HG03039 (cell line): ENCODE measurements around the gene PRR5L.

ENCODE experiments used
- ATAC-seq: cut with Tn5 transposase; IDR thresholded peaks from one replicate; pipeline ENCODE4 v1.9.1; 2021; ENCODE audit warnings: mild to moderate bottlenecking, moderate library complexity; ENCODE audit not compliant: unreplicated experiment

PRR5L gene

DNA sequence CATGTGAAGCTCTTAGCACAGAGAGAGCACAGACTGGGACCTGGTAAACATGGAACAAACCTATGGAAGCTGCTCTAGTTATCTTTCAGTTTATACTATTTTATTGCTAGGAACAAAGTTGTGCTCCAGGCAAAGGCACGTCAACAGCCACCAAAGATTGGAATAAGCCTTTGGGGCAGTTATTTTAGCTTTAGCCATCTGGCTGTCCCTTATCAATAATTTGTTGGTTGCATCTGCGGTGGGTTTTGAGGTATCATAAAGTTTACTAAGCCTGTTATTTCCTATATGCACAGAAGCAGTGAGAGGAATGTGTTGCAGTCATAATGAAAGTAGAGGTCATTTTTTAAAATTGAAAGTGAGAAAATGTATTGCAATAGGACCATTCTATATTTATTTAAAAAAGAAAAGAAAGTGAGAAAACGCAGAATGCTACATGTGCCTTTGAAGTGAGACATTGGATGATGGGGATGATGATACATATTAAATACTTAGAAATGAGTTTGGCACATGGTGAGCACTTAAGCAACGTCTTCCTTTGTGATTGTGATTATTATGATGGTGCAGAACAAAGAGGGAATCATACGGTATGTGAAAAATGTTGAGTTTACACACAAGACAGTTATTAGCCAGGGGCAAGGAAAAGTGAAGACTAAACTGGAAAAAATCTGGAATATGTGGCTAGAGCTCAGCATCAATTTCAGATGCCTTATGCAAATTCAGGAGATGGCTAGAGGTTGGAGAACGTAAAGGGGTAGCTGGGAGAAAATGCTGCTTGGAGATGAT, 58.3 kb downstream of the PRR5L start:
- peak; percentile 79 for ATAC-seq

DNA sequence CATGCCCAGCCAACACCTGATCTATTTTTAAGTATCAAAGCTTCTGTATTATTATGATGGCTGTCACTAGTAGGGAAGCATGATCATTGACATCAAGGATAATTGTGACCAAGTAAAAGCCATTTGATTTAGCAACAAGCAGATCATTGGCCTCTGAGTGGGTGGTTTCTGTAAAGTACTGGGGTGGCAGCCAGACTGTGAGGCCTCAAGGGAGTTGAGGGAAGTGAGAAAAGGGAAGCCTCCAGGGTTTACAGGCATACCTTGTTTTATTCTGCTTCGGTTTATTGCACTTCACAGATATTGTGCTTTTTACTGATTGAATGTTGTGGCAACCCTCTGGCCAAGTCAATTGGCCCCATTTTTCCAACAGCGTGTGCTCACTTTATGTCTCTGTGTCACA, 60.1 kb downstream of the PRR5L start:
- peak; percentile 49 for ATAC-seq

DNA sequence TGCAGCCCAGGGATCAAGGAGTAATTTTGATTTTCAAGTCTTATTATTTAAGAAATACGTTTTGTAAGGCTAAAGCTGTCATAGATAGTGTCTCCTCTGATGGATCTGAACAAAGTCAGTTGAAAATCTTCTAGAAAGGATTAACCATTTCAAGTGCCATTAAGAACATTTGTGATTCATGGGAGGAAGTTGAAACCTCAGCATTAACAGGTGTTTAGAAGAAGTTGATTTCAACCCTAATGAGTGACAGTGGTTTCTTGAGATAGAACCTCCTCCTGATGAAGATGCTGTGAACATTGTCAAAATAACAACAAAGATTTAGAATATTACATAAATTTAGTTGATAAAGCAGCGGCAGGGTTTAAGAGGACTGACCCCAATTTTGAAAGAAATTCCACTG, 61.7 kb downstream of the PRR5L start:
- ATAC-seq, result no peak

DNA sequence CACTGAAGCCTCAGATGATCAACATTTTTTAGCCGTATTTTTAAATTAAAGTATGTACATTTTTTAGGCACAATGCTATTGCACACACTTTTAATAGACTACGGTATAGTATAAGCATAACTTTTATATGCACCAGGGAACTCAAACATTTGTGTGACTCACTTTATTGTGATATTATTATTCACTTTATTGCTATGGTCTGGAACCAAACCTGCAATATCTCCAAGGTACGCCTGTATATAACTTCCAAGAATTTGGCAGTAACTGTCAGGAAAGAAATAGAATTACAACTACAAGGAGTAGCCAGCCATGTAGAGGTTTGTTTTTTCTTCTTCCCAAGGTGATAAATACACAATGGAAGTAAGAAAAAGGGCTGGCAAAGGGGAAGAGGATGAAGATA, 62.3 kb downstream of the PRR5L start:
- no peak for ATAC-seq

DNA sequence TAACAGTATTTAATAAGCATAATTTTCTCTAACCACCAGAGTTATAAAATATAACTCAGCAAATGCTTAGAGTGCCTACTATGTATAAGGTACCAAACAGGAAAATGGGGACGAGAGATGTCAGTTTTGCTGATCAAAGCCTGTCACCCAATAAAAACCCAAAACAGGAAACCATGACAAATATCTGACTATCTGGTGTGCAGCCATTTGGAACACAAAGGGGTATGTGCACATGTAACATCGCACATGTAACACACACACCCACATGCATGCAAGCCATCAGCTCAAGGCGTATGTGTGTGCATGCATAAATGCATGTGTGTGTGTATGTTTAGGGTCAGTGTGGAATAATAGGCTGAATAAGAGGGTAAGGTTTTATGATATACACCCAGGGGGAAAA, 64.2 kb downstream of the PRR5L start:
- no peak for ATAC-seq

DNA sequence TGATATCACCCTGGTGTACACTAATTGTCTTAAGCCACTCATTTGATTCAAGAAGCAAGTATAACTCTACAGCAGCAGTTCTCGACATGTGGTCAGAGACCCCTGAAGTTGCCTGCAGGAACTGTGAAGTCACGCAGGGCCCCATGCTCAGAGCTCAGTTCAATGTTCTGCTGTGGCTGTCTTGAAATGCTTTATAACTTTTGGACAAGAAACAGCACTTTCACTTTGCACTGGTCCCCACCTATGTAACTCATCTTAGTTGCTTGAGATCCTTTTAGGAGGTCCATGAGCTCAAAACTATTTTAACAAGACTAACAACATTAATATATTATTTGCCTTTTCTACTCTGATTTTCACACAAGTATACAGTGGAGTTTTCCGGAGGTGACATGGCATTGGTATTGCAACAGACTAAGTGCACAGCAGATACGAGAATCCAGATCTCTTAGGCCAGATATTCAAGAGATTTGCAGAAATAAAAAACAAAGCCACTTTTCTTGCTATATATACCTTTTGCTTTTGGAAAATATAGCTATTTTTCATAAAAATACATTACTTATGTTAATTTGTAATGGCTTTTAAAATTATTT, 64.8 kb downstream of the PRR5L start:
- ATAC-seq, result no peak

DNA sequence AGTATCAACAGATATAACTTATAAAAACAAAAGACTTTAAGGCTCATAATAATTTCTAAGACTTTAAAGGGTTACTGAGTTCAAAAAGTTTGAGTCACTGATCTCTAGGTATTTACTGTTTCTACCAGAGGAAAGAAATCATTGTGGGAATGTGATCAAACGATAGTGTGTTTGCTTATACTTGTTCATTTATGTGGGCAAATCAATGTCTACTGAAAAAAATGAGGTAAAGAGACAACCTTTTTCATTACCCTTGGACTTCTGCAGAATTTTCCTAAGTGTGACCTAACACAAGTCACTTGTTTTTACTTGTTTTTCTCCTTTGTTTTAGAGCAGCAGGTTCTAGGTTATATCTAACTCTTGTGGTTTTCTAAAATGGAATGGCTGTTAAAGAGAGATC, 65.4 kb downstream of the PRR5L start:
- ATAC-seq, result no peak

DNA sequence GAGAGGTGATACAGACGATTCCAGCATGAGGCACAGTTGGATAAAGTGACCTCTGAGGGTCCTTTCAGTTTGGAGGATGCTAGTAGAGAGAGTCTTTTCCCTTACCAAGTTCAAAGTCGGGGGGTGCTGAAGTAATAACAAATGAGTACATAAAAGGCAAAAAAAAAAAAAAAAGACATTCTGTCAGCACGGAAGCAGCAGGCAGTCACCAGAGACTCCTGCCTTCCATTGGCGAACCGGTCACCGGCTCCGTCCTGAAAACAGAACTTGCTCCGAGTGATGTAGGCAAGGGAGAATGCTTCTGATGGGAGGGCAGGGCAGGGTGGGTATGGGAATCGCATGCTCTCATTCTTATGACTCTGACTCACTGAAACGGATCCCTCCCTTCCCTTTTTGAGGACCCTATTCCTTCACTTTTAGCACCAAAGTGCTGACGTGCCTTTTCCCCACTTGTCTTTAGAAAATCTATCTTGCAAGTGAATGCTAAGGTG, 65.9 kb downstream of the PRR5L start:
- ATAC-seq, result no peak

DNA sequence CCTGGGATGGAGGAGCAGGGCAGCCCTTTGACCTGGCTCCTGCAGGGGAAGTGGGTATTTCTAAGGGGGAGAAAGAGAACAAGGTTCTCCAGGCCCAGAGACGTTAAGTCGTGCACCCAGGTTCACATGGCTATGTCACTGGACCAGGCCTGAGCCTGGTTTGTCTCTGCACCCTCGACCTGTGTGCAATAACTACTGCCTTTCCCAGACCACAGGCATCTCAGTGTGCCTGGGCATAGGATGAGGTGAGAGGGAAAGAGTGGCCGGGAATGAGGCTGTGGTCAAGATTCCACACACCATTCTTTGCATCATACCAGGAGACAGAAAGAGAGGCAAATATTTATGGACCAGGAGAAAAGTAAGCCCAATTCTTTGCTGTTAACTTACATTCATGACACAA, 66.8 kb downstream of the PRR5L start:
- no peak for ATAC-seq

DNA sequence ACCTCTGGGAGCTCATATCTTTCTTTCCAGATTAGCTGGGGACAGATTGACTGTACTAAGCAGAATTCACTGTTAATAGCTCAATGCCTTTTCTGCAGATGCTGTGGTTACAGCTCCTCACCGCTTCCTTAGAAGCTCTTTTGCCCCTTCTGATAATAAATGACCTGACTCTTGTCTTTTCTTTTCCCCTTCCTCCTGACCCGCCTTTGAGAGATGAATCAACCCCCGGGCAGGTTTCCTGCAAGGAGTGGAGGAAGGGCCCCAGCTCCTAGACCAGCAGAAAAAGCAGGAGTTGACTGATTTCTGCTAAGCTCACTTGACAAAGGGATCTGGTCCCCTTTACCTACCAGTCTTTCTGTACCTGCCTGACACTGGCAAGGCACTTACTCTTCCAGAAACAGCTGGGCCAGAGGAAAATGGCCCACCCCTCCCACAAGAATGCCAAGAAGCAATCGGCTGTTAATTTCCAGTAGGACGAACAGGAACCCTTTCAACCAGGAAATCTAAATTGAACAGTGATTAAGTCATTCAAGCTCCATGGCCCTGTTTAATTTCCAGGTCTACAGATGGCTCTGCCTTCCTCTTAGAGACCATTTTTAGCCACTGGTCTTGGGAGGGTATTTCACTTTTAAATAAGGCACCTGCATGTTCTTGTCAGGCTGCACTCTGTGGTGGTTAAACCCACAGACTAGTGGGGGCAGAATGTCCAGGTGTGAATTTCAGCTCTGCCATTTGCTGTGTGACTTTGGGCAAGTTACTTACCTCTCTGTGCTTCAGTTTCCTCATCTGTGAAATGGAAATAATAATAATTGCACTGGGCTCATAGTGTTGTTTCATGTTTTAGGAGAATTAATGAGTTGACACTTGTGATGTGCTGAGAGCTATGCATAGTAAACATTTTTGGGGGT, 67.5 kb downstream of the PRR5L start:
- ATAC-seq, result no peak

DNA sequence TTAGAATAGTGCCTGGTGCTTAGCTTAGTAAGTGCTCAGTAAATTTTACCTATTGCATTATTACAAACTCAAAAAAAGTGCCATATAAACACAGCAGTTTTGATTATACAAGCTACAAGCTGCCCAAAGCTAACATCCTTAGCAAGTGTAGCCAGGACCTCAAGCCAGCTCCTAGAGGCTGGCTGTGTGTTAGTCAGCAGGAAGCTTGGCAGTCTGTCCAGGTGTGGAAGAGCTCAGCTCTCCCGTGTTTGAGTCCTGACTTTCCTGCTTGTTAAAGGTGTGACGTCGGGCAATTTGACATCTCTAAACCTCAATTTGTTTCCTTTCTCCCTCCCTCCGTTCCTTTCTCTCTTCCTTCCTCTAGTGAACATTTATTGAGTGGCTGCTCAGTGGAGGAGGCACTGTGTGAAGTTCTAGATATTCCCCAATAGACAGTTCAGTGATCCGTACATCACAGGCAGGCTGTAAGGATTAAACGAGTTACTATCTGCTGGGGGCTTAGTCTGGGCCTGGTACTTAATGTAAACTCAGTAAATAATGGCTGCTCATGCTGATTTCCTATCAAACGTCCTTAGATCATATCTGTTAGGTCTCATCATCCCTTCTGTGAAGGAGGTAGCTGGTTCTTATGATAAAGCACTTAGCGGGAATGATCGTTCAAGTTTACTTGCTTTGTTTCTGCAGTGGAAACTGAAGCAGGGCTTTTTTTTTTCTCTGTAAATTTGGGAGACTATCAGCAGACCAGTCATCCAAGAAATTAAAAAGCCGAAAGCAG, 68.7 kb downstream of the PRR5L start:
- ATAC-seq, result no peak

DNA sequence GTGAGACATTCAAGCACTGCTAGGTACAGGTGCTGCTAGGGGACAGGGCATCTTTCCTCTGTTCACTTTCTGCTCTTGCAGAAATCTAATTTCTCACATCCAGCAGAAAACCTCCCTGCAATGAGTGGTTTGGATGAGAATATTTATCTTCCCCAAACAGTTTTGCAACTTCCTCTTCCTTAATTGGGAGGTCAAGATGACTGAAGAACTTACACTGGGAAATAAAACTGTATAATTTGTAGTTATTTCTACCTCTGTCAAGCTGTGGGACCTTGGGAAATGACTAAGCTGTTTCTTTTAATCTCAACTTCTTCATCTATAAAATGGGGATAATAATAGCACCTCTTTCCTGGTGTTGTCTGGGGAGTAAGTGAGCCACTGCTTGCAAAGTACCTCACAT, 69.8 kb downstream of the PRR5L start:
- no peak for ATAC-seq

DNA sequence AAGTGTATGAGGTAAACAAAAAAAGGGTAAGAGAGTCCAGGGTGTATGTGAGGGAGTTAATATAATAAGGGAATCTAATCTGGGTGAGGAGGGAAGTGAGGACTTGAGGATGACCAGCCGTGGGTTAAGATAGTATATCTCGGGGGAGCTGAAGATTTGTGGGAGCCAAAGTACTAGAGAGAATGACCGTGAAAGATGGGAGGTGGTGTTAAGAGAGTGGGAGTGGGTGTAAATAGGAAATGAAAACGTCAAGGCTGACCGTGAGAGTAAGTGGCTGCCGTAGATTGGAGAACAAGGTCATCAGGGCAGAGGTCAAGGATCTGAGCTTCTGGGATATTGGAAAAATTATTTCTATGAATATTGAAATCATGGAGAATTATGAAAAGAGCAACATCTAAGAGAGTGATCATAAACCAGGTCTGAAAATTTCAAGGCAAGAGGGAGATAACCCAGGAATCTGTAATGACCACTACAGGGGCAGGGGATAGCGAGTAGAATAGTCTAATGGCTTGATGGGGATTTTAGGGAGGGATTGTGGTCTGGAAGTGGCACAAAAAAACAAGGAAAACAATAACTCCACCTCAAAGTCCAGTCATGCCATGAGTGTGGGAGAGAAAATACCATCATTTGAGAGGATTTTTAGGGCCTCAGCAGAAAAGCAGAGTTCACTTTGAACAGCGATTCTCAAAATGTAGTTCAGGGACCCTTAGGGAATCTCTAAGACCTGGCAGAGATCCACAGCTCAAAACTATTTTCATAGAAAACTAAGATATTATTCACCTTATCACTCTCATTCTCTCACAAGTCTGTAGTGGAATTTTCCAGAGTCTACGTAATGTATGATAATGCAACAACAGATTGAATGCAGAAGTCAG, 72.0 kb downstream of the PRR5L start:
- ATAC-seq, result no peak

DNA sequence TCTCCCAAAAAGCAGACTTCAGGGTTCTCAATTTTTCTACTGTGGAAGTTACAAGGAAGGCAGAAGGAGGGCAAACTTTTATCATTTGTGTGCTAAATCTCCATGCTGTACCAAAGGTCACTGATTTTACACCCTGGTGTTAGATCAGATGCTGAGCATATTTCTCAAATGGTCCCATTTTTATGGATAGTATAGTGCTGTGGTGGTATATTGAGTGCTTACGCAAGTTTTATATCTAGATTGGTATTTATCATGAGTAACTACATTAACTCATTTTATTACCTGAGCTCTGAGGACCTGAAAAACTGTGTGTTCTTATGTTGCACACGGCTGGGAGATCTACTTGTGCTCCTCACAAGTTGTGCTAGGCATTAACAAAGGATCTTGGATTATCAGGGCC, 75.1 kb downstream of the PRR5L start:
- no peak for ATAC-seq

DNA sequence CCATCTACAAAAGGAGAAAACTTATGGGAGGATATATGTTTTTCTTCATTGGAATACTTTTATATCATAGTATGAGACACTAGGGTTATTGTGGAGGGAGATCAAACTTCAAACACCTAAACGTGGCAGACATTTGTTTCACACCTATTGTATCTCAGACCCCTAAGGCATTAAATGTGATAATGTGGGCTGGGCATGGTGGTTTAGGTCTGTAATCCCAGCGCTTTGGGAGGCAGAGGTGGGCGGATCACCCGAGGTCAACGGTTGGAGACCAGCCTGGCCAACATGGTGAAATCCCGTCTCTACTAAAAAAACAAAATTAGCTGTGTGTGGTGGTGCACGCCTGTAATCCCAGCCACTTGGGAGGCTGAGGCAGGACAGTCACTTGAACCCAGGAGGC, 75.5 kb downstream of the PRR5L start:
- no peak for ATAC-seq

DNA sequence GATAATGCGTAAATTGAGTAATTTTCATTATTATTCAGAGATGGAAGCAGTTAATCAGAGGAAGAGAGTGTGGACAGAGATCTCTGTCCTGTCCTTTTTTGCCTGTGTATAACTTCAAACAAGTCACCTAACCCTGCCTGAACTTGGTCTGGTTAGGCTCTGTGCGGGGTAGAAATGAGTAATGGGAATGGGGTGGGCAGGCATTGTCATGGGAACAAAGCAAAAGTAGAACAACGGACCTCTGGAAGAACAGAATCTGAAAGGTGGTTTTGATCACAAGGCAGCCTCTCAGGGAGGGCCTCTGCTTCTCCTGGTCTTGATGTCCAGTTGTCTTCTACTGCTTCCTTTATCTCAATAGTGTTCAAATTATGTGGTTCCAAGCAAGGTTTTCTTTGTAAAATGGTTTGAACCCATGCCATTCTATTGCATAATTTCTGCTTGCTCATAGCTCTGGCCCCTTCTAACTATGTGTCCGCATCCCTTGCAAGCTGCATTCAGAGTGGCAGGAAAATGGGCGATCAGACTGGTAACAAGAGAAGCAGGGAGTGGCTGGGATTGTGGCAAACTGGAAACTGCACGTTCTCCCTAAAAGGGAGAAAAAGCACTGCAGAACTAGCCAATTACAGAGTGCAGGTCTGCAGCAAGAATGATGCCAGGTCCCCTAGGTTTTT, 76.1 kb downstream of the PRR5L start:
- no peak for ATAC-seq

DNA sequence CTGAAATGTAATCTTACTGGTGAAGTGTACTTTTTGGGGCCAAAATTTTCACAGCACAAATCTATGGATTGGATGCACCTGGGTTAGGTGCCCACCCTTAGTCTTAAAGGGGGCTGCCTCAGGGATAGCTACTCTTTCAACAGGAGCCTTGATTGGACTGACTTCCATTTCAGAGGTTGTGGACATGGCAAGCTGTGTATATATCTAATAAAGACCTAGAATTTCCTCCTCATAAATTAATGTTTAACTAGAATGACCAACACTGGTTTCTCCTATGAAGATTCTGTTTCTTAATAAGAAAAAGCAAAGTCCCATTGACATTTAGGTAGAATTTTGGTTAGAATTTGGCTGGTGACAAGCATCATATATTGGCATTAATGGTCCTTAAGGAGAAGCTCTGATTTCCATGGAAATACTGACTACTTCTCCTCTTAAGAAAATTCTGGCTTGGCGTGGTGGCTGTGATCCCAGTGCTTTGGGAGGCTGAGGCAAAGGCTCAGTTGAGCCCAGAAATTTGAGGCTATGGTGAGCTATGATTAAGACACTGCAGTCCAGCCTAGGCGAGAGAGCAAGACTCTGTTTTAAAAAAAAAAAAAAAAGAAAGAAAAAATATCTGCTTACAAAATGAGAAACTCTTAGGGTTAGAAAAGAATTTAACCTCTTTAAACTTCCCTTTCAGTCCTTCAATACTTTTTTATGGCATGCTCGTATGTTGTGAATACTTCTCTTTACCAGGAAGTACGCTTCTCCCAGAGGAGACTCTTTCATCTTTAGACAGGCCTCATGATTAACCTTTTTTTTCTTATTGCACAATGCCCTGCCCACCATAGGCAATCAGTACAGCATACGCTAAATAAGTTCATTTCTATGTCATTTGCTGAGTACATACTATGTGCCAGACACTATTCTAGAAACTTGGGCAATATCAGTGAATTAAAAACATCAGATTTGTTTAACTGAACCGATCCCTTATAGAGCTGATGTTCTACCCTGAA, 77.2 kb downstream of the PRR5L start:
- no peak for ATAC-seq

DNA sequence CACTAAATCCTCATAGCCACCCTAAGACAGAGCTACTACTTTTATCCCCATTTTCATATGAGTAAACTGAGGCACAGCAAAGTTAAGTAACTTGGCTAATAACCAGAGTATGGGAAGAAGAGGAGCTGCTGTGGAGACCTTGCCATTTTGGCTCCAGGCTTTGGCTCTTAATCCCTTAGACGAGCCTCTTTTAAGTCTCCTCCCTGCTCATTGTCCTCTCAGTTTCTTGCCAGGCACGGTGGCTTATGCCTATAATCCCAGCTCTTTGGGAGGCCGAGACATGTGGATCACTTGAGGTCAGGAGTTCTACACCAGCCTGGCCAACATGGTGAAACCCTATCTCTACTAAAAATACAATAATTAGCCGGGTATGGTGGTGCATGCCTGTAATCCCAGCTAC, 78.6 kb downstream of the PRR5L start:
- no peak for ATAC-seq
